Fibroblast of skin of left biceps (primary cell): ENCODE results near the gene CDRT15L2.
"Not testable (repeated sequence)": the region's sequence is repeated elsewhere in the genome, so short reads cannot be mapped to it uniquely, and the experiment has no call there.

ENCODE experiments used
- DNase-seq, 2 experiments: peaks; one replicate each; pipeline ENCODE4 v3.0.0-alpha.2; 2013; ENCODE audit warnings: low read depth in 2 of 2

The CDRT15L2 gene

DNA sequence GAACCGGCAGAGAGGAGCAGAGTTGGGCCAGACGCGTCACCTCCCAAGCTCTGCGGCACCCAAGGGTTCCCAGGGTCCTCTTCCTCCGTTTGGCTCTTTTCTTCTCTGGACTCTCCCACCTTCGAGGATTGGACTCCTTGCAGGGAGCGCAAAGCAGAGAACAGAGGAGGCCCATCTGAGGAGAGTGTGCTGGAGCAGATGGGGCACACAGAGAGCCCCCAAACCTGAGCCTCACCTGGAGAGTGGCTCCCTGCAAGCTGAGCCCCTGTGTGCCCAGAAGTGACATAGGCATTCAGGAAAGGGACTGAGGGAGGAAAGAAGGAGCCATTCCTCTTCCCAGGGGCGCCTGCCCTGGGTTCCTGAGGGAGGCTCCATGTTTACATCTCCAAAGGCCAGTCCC is 6.3 kb upstream of the CDRT15L2 start:
- DNase-seq: not testable (repeated sequence)

DNA sequence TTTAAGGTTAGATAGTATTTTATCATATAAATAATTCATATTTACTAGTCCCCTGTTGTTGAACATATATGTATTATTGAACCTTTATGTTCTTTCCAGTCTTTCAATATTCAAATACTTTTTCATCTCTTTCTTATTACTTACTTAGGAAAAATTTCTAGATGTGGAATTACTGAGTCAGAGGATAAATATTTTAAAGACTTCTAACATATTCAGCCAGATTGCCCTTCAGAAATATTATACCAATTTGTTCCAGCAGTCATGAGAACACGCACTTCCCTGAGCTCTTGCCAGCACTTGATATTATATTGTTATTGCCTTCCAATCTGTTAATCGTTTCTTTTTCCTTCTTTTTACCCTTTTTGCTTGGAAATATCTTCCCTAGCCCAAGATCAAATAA is 4.5 kb upstream of the CDRT15L2 start:
- DNase-seq: not testable (repeated sequence)

DNA sequence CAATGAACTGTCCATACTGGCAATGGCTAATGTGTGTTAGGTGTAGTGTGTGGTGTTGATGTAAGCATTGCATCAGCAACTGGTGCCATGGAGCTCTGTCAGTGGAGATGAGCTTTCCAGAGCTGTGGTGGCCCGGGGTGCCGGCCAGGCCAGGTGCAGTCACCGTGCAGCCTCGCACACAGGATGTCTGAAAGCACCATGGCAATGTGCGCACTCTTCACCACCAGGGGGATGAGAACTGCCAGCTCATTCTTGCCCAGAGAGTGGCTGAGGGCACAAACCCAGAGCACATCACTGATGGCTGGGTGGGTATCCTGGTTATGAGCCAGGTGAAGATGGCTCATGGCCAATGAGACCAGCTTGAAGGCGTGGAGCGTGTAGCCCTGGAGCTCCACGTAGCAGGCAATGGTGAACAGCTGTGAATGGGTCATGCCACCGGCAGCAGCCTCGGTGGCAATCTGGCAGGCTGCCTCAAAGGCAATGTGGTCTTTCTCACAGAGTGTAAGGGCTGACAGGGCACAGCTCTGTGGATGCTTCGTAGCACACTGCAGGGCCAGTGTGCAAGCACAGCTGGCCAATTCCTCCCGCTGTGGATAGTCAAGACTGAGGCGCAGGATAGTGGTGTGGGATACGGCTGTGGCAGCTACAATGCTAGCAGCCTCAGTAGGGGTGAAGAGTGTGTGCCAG is 4.5 kb downstream of the CDRT15L2 start:
- not testable (repeated sequence) for DNase-seq

DNA sequence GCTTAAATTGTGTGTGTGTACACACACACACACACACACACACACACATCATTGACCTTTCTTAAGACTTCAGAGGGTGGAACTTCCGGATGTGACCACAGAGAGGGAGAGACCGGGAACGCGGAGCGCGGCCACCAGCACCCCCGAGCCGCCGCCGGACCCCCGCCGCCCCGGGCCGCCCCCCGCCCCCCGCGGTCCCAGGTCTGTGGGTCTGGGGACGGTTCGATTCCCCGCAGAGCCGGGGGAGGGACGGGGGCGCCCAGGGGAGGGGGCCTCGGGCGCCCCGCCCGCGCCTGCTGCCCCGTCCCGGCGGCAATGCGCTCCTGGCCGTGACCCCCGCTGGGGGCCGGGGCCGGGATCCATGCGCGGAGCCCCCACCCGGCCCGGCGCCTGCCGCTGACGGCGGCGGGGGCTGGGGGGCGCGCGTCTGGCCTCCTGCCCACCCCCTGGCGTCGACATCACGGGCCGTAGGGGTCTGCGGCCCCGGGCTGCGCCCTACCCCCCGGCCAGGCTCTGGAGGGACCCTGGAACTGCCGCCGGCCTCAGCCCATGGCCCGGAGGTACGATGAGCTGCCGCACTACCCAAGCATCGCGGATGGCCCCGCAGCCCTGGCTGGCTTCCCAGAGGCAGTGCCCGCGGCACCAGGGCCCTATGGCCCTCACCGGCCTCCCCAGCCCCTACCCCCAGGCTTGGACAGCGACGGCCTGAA is 9.4 kb downstream of the CDRT15L2 start:
- not testable (repeated sequence) for DNase-seq

DNA sequence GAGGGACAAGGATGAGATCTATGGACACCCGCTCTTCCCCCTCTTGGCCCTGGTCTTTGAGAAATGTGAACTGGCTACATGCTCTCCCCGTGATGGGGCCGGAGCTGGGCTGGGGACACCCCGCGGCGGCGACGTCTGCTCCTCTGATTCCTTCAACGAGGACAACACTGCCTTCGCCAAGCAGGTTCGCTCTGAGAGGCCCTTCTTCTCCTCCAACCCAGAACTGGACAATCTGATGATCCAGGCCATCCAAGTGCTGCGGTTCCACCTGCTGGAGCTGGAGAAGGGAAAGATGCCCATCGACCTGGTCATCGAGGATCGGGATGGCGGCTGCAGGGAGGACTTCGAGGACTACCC is 9.9 kb downstream of the CDRT15L2 start:
- DNase-seq: not testable (repeated sequence)

DNA sequence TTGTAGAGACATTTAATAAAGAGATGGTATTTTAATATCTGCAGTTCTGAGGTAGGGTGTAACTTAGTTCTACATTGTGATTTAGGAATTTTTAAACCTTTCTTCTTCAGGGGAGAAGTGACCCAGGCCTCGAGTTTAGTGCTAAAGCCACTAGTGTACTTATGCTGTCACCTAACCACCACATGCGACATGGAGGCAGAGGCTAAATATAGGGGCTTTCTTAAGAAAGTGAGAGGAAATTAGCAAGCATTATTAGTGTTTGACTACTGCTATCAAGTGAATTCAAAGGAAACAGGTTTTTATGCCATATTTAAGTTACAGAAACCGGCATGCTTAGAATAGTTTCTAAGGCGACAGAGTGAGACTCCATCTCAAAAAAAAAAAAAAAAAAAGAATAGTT is 11.5 kb downstream of the CDRT15L2 start:
- DNase-seq: not testable (repeated sequence)

DNA sequence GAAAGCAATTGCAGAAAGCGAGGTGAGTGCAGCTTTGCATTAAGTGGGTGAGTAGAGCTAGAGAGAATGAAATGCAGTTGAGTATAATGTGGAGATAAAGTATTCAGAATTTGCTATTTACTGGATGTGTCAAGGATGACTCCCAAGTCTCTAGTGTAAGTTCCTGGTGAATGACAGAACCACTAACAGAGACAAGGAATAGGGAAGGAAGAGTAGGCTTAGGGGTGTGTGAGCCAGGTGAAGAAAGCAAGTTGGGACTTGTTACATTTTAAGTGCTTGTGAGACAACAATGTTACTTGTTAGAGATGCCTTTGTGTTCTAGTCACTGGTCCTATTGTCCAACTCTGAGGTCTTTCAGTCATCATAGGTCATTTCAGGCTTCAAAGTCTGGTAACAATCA is 26.0 kb downstream of the CDRT15L2 start:
- not testable (repeated sequence) for DNase-seq

DNA sequence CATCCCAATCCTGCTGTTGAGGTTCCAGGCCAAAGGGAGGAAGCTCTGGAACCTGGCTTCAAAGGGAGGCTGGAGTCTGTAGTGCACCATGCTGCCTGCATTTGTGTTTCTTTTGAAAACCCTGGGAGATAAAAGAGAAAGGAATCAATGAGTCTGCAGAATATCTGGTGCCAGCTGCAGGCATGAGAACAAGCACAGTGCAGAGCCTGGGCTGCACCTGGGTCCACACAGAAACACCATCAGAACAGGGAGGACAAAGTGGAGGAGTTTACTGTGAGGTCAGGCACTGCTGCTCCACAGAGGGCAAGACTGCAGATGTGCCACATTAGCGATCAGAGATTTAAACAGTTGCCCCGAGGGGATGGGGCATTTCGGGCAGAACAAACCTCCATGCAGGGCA is 30.0 kb downstream of the CDRT15L2 start:
- not testable (repeated sequence) for DNase-seq

DNA sequence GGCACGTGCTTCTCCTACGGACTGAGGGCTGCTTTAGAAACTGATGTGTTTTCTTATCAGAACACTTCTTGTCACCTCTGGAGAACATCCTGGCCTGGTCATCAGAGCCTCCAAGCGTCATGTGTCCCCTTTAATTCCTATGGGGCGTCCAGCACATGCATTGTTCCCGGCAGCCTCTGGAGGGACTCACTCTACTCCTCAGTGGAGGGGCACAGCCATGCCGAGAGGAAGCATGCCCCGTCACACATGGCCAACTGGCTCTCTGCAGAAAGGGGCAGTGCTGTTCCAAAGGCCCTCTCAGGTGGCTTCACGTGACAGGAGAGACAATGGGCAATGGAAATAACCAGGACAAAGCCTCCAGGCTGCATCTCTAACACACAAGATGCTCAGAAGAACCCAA is 31.8 kb downstream of the CDRT15L2 start:
- no peak for DNase-seq

DNA sequence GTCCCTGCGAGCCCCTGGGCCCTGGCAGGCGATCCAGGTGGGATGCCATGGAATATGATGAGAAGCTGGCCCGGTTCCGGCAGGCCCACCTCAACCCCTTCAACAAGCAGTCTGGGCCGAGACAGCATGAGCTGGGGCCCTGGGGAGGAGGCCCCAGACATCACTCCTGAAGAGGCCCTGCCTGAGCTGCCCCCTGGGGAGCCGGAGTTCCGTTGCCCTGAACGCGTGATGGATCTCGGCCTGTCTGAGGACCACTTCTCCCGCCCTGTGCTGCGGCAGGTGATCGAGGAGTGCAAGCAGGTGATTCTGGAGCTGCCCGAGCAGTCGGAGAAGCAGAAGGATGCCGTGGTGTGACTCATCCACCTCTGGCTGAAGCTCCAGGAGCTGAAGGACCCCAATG is 33.1 kb downstream of the CDRT15L2 start:
- DNase-seq: no peak

DNA sequence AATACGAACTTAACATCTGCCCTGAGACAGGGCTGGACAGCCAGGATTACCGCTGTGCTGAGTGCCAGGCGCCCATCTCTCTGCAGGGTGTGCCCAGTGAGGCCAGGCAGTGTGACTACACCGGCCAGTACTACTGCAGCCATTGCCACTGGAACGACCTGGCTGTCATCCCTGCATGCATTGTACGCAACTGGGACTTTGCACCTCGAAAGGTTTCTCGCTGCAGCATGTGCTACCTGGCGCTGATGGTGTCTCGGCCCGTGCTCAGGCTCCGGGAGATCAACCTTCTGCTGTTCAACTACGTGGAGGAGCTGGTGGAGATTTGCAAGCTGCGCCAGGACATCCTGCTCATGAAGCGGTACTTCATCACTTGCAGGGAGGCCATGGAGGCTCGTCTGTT is 33.7 kb downstream of the CDRT15L2 start:
- no peak for DNase-seq

DNA sequence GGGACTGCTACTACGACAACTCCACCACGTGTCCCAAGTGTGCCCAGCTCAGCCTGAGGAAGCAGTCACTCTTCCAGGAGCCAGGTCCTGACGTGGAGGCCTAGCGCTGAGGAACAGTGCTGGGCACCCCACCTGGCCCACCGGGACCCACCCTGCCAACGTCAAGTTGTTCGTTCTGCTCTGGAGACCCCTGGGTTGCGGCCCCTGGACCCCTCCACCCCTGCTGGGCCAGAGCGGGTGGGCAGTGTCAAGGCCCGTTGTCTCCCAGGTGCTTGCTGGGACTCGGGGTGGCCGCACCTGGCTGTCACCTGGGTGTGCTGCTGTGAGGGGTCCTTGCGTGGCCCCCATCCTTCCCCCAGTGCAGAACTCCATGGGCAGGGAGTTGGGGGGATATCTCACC is 34.4 kb downstream of the CDRT15L2 start:
- DNase-seq: no peak

DNA sequence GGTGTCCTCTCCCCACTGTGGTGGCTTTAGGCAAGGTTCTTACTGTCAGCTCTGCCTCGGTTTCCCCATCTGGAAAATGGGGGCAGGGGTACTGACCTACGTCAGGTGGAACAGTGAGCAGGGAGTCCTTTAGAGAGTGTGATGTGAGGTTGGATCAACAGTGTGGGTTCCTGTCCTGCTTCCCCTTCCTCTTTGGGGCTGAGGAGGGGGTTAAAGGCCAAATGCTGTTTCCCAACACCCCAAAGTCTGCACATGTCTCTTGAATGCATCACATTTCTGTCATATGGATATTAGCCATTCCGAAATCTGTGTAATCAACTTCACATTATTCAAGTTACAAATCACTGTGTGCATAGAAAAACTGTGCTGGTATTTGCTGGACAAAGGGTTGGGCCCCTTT is 35.9 kb downstream of the CDRT15L2 start:
- not testable (repeated sequence) for DNase-seq
